T-helper 2 cell treated with Interferon-gamma antibody and Interleukin-4, amounts not matched to agents 100 ng/mL and 5 ng/mL, for 36 hours (primary cell): ENCODE results near the gene IGFL3. TPM values are rescaled to one million over a fixed set of nuclear protein-coding genes. Genes with fewer than 3 reads are reported as not detected.
"Not testable (repeated sequence)": the region's sequence is repeated elsewhere in the genome, so short reads cannot be mapped to it uniquely, and the experiment has no call there.

Source experiments
- intact Hi-C: fragments of 100-400 bp; cut with micrococcal nuclease; formaldehyde crosslinking; loops from one replicate; pipeline ENCODE4 v1.15.1; 2023
- total RNA-seq: library from RNA; stranded (reverse); gene quantifications from 2 replicates; pipeline ENCODE4 v1.2.3, GENCODE V29; 2022

The IGFL3 gene
- total RNA-seq = not detected in 2 replicates

- intact Hi-C loops = no loop called here
These were observed at the start of gene IGFL3 for GRCh38 chr19:46124638-46125115. Gene IGFL3 (minus strand): TSS chr19:46124688. CDS start chr19:46124649, 39 bp downstream.

DNA sequence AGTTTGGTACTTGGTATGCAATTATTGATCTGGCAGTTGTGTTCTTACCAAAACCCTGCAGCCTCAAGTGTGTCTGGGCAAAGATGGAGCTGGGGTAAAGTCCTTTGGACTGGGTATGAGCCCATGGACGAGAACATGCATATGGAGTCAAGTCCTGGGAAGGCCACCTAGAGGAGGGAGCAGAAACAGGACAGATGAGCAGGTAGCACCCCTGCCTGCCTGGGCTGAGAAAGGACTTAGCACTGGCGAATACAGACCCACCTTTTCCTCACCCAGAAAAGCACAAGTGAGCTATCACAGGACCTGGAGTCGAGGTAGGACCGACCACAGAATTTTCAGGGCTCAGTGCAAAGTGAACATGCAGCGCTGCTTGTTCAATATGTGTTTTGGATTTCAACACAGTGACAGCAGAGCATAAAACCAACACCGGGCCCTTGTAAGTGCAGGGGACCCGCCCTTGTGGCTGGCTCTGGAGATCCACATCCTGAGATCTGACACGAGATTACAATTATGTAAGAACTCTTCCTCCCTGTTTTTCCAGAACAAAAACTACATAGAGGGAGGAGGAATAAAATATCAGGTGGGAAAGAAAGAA is 49.5 kb upstream of the IGFL3 start:
- intact Hi-C loops = no loop called here

- intact Hi-C loops = no loop called here
These were observed 38.2 kb upstream of the IGFL3 start for GRCh38 chr19:46162731-46163130.

GRCh38 chr19:46161642-46162257 is 37.3 kb upstream of the IGFL3 start:
- intact Hi-C loops = not testable (repeated sequence)

- intact Hi-C loops = no loop called here
These were observed 35.8 kb upstream of the IGFL3 start for GRCh38 chr19:46160233-46160775.

GRCh38 chr19:46159418-46160232 is 35.1 kb upstream of the IGFL3 start:
- intact Hi-C loops = no loop called here

GRCh38 chr19:46155237-46155636 is 30.7 kb upstream of the IGFL3 start:
- intact Hi-C loops = no loop called here

DNA sequence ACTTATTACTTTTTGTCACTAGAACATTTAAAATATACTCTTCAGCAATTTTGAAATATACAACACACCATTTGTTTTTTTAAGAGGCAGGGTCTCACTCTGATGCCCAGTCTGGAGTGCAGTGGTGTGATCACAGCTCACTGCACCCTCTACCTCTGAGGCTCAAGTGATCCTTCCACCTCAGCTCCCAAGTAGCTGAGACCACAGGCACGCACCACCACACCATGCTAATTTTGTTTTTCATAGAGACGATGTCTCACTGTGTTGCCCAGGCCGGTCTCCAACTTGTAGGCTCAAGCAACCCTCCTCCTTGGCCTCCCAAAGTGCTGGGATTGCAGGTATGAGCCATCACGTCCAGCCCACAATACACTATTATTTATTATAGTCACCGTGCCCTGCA is 26.1 kb upstream of the IGFL3 start:
- intact Hi-C loops = no loop called here

DNA sequence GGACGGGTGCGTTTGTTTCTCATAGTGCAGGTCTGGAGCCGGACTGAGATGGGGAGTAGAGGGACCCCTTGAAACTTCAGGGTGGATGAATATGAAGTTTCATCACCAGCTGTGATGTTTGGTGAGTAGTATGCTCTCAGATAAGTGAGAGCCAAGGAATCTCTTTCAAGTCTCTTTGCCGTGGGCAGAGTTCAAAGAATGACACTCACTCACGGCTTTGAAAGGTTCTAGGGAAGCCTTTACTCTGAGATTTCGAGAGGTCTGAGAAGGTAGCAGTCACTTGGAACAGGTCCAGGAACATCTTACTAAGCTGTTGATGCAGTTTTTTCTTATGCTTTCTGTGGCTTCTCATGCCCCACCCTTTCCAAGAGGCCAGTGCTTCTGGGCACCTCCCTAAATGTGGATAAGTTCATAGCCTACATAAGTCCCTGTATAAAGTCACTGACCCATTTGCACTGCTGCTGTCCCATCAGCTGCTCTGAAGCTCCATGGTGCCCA is 23.4 kb upstream of the IGFL3 start, which contains the start of gene IGFL2:
IGFL2 (plus strand) TSS at position 448 of the 498 bp plus-strand sequence; CDS start at position 489, 41 bp downstream.
- intact Hi-C loops = no loop called here

DNA sequence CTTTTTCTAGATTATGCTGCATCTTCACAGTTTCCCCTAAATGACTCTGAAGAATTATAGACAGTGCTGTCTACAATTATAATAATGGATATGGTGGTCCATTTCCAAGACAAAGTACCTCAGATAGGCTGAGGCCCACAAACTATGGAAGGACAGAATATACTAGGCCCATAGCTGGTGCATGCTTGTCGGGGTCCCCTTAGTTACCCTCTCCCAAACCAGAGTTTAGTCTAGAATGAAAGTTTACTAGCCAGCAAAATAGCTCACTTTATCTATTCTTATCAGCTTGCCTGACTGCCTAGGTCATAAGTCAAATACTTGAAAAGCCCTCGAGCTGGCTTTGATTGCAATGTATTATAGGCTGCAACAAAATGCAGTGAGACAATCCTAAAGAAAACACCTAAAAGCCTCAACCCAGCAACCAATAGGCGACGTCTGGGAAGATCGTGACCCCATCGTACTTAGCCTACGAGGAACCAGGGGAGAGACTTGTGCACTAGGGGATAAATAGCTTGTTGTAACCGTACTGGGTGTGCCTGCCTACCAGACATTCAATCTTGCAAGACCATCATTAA is 22.8 kb upstream of the IGFL3 start:
- intact Hi-C loops = no loop called here

- intact Hi-C loops = no loop called here
These were observed 20.3 kb upstream of the IGFL3 start for GRCh38 chr19:46144756-46145155.

GRCh38 chr19:46142294-46142693 is 17.8 kb upstream of the IGFL3 start:
- intact Hi-C loops = no loop called here

- intact Hi-C loops = no loop called here
These were observed 16.9 kb upstream of the IGFL3 start for GRCh38 chr19:46141421-46141820.

- intact Hi-C loops = no loop called here
These were observed 13.5 kb upstream of the IGFL3 start for GRCh38 chr19:46137915-46138473.

- intact Hi-C loops = no loop called here
These were observed 10.0 kb upstream of the IGFL3 start for GRCh38 chr19:46134527-46134926.

GRCh38 chr19:46133777-46134241 is 9.3 kb upstream of the IGFL3 start:
- intact Hi-C loops = no loop called here

- intact Hi-C loops = no loop called here
These were observed 8.7 kb upstream of the IGFL3 start for GRCh38 chr19:46133101-46133627.

DNA sequence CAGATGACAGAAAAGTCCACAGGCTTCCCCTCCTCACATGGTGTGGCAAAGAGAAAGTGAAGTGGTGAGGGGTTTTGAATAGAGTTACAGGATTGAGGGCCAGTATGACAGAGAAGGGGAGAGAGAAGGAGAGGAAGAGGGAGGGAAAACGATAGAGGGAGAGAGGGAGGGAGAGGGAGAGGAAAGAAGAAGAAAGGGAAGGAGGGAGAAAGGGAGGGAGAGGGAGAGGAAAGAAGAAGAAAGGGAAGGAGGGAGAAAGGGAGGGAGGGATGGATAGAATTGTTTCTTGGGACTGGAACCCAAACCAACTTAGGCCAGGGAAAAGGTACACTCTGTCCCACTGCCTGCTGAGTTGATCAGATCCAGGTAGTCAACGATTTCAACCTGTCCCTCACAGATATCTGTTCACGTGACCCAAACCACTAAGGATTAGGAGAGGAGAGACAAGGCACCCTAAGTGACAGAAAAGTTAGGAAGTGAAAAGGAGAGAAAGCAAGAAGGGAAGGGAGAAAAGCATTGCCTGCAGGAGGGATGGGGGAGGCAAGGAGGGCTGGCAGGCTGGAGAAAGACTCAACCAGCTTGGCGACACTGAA is 8.1 kb upstream of the IGFL3 start:
- intact Hi-C loops = no loop called here

DNA sequence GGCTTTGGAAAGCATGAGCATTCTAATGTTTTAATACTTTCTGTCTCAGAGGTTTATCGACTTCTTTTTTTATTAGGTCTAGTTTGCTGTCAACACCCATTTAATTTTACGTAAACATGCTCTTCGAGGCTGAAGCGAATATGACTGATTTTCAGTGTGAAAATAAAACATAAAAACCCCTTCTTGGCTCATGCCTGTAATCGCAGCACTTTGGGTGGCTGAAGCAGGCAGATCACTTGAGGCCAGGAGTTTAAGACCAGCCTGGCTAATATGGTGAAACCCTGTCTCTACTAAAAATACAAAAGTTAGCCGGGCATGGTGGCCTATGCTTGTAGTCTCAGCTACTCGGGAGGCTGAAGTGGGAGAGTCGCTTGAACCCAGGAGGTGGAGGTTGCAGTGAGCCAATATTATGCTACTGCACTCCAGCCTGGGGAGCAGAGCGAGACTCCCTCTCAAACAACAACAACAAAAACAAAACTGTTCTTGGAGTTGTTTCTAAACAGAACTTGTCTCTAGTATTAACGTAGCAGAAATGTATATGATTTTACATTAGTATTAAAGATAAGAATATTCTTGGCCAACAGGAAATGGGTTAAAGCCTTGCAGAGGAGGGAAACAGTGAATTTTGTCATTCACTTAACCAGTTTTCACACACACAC is 7.1 kb upstream of the IGFL3 start:
- intact Hi-C loops = no loop called here

GRCh38 chr19:46126086-46126580 is 1.6 kb upstream of the IGFL3 start:
- intact Hi-C loops = no loop called here
